Measurements from ENCODE around the gene DNAJC27.

Gene DNAJC27

GRCh38 chr2:24906466-24906865 lies 65.3 kb downstream of the DNAJC27 start:
- DNase-seq (ENCODE audit: low read depth), result no peak

DNA sequence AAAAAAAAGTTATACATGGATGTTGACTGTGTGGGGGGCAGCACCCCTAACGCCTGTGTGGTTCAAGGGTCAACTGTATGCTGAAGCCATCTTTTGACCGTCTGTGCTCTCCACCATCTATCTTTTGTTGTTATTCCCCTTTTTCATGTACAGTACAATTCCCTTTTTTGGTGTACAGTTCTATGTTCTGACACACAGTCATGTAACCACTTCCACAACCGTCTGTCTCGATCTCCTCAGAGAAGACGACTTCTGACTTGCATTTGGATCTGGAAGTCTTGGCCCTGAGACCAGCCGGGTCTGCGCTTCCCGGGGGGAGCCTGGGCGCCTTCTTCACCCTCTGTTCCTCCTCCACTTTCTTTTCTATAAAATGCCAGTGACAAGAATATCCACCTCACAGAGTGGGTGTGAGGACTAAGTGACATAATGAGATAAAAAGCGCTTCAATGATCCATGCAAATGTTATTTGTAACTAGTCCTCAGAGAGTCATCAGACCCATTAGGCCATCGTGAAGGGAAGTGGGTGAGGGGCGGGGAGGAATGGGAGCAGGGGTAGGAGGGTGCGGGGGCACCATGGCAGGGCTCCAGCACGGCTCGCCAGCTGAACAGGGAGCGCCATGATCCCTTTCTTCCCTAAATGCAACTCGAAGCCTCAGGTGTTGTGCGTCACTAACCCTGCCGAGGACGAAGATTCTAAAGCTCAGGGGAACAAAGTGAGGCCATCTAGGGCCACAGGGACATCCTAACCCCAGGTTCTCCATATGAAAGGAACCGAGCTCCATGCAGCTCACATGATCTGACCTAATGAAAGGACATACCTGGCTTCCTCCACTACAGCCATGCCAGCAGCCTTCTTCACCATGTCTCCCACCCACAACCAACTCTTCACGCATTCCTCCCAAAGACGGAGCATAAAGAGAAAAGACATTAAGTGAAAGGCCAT lies 68.3 kb downstream of the DNAJC27 start:
- DNase-seq (ENCODE audit: low read depth), result no peak

- no peak for DNase-seq (ENCODE audit: low read depth)
Observed at GRCh38 chr2:24899361-24899910, 72.3 kb downstream of the DNAJC27 start.

DNA sequence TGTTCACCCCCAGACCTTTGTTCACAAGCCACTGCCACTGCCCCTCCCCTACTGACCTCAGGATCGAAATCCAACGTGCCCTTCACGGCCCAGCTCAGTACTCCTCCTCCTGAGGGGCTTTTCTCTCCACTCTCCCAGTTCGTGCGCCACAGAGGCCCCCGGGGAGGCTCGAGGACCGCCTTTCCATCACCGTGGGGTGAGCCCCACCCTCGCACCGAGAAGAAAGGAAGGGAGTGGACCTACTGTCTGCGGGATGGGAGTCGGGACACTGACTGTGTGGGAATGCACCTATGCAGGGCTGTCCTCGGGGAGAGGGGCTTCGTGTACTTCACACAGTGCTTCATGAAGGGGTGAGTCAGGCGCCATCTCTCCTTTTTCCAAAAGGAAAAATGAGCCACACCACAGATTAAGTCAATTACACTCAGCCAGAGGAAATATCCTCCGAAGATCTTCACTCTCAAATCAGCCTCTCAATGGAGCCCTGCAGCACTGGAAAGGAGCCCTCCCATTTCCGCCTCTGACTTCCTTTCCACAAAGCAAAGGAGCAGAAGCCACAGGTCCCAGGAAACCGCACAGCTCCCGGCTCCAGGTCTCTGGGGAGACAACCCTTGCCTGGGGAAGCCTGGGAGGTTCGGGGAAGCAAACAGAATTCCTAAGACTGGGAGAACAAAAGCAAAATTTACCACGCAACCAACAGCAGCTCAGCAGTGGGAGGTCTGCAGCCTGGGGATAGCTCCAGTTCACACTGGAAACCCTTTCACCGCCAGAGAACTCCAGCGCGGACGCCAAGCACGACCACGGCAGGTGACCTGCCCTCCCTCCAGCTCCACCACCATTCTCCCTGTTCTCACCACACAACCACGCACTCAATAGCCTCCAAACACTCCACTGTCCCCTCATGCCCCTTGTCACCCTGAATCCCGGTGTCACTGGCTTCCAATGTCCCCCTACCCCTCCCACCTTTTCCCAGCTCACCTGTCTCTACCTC lies 73.3 kb downstream of the DNAJC27 start:
- DNase-seq (ENCODE audit: low read depth), result no peak

DNA sequence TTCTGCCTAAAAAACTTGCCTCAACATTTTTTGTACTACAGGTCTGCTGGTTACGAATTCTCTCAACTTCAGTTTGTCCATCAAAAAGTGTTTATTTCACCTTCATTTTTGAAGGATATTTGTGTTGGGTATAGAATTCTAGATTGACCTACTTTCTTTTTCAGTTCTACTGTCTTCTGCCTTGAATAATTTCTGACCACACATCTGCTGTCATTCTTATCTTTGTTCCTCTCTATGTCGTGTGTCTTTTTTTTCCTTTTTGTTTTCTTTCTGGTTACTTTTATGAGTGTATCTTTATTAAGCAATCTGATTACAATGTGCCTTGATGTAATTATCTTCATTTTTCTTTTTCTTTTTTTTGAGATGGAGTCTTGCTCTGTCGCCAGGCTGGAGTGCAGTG lies 77.0 kb downstream of the DNAJC27 start:
- no peak for DNase-seq (ENCODE audit: low read depth)

DNA sequence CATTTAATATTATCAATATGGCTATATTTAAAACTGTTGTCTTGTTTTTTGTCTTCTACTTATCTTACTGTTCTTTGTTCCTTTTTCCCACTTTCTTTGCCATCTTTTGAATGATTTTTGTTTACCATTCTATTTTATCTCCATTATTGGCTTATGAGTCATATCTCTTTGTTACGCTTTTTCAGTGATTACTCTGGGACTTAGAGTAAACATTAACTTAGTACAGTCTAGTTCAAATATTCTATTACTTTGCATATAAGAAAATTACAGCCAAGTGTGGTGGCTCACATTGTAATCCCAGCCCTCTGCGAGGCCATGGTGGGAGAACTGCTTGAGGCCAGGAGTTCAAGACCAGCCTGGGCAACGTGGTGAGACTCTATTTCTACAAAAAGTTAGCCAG lies 77.8 kb downstream of the DNAJC27 start:
- no peak for DNase-seq (ENCODE audit: low read depth)

Data from stimulated activated CD8-positive, alpha-beta memory T cell treated with anti-CD3 and anti-CD28 coated beads, Interleukin-12 subunit alpha, Interleukin-12 subunit beta, amount 100 ng/mL, for 1 hour (primary cell).